Muscle layer of colon (tissue), 2 donors: ENCODE data around the gene ASB2.
A peak's percentile ranks its signal among the peaks of the same experiment; 100 is the strongest.

Source experiments
- H3K27ac ChIP-seq: one replicate; pipeline ENCODE4 v1.7.0; 2013; ENCODE audit warnings: low read depth, mild to moderate bottlenecking, low read length, moderate library complexity
- H3K27me3 ChIP-seq, 2 donors: one replicate each; pipeline ENCODE4 v1.7.0; 2013; ENCODE audit warnings: low read length in 2 of 2, mild to moderate bottlenecking in 2 of 2; ENCODE audit not compliant: insufficient read depth in 2 of 2, control insufficient read depth in 1 of 2
- H3K36me3 ChIP-seq: one replicate; pipeline ENCODE4 v1.7.0; 2013; ENCODE audit warnings: mild to moderate bottlenecking, low read length; ENCODE audit not compliant: insufficient read depth
- H3K4me1 ChIP-seq: one replicate; pipeline ENCODE4 v1.7.0; 2013; ENCODE audit warnings: mild to moderate bottlenecking, low read length; ENCODE audit not compliant: insufficient read depth
- H3K4me3 ChIP-seq, 2 donors: one replicate each; pipeline ENCODE4 v1.7.0; 2013; ENCODE audit warnings: low read length in 2 of 2, low read depth in 1 of 2, mild to moderate bottlenecking in 1 of 2, moderate library complexity in 1 of 2
- H3K9ac ChIP-seq: one replicate; pipeline ENCODE4 v1.7.0; 2013; ENCODE audit warnings: low read length
- H3K9me3 ChIP-seq: one replicate; pipeline ENCODE4 v1.7.0; 2013; ENCODE audit warnings: mild to moderate bottlenecking, low read length
- donor health status: abdominal sarcoma.
- donor health status: Adenocarcinoma of cecum.

ASB2 gene

GRCh38 chr14:93951635-93952540, 24.5 kb downstream of the ASB2 start:
- Histone ChIP-seq H3K9ac (no peak overlapping the region), H3K9me3 (no peaks in the 10 kb centered on the region), H3K4me1 (peaks cover 39% of the 10 kb centered on the region), H3K36me3 (peaks cover 81% of the 10 kb centered on the region), H3K27ac (no peak overlapping the region), H3K4me3 (no peak overlapping the region), H3K27me3 (no peaks in the 10 kb centered on the region)

DNA sequence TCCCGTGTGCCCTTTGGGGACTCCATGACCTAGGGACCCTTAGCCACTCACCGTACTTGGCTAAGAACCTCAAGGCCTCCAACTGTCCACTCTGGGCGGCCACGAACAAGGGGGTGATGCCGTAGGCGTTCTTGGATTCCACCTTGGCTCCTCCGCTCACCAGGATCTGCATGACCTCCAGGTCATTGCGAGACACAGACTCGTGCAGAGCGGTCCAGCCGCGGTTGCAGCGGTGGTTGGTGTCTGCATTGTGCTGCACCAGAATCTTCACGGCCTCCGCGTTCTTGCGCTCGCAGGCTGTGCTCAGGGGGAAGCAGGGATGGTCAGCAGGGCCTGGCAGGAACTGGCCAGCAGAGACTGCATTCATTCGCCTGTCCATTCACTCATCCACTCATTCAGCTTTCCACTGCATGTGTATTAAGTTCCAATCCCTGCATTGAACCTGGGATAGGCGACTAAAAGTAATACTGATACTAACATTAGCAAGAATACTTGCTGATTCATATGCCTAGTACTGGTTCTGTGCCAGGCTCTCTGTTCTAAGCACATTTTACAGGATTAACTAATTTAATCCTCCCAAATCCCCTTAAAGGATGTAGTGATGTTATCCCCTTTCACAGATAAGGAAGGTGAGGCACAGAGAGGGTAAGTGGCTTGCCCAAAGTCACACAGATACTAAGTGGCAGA, 25.3 kb downstream of the ASB2 start:
- Histone ChIP-seq H3K9ac (no peak overlapping the region), H3K27ac (no peak overlapping the region), H3K27me3 (no peaks in the 10 kb centered on the region), H3K4me3 (no peak overlapping the region), H3K9me3 (no peaks in the 10 kb centered on the region), H3K4me1 (peaks cover 35% of the 10 kb centered on the region), H3K36me3 (peaks cover 82% of the 10 kb centered on the region)

- Histone ChIP-seq H3K4me1 (peaks cover 23% of the 10 kb centered on the region), H3K27ac (no peak overlapping the region), H3K9ac (no peak overlapping the region), H3K9me3 (no peaks in the 10 kb centered on the region), H3K4me3 (no peak overlapping the region), H3K36me3 (peaks cover 85% of the 10 kb centered on the region), H3K27me3 (no peaks in the 10 kb centered on the region)
Measured at GRCh38 chr14:93949511-93950075, 26.8 kb downstream of the ASB2 start.

DNA sequence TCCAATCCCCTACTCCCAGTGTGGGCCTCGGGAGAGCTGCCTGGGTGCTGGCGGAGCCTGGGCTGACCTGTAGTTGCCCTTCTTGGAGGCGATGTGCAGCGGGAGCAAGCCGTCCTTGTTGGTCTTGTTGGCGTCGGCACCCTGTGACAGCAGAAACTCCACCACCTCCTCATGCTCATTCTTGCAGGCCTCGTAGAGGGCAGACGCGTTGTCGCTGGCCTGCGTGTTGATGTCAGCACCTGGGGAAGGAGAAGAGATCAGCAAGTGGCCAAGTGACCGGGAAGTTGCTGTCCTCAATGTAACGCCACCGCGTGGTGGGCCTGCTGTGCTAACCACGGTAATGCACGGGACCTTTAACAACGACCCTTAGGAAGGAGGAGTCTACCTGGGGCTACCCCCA, 29.1 kb downstream of the ASB2 start:
- Histone ChIP-seq H3K27ac (no peak overlapping the region), H3K4me1 (peaks cover 7% of the 10 kb centered on the region)

GRCh38 chr14:93946541-93947090, 29.8 kb downstream of the ASB2 start:
- Histone ChIP-seq H3K27ac (no peak overlapping the region), H3K36me3 (peaks cover 87% of the 10 kb centered on the region), H3K27me3 (no peaks in the 10 kb centered on the region), H3K4me1 (peaks cover 11% of the 10 kb centered on the region), H3K4me3 (no peak overlapping the region), H3K9ac (no peak overlapping the region), H3K9me3 (no peaks in the 10 kb centered on the region)

More for the DNA sequence above, 29.1 kb downstream of the ASB2 start:
- Histone ChIP-seq H3K9ac (no peak overlapping the region), H3K27me3 (no peaks in the 10 kb centered on the region), H3K4me3 (no peak overlapping the region), H3K36me3 (peaks cover 87% of the 10 kb centered on the region), H3K9me3 (no peaks in the 10 kb centered on the region)

- H3K9ac ChIP-seq, result no peak overlapping the region
- peaks cover 86% of the 10 kb centered on the region for H3K36me3 ChIP-seq
- no peaks in the 10 kb centered on the region for H3K27me3 ChIP-seq
- H3K4me3 ChIP-seq, result no peak overlapping the region
- no peaks in the 10 kb centered on the region for H3K9me3 ChIP-seq
- H3K4me1 ChIP-seq, result peaks cover 11% of the 10 kb centered on the region
- H3K27ac ChIP-seq, result no peak overlapping the region
Measured at GRCh38 chr14:93946104-93946503, 30.3 kb downstream of the ASB2 start.

DNA sequence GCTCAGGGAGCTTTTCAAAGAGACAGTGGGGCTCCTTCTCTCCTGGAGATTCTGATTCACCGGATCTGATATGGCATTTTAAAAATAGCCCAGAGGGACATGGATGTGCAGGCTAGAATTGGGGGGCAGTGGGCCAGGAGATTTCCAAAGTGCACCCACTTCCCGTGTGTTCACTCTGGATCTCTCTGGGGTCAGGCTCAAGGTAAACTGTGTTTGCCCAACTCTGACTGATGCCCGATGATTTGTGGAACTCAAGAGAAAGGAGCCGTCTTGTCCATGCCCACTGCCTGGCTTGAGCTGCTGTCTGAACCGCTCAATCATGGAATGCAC, 31.3 kb downstream of the ASB2 start:
- Histone ChIP-seq H3K4me1 (peaks cover 21% of the 10 kb centered on the region), H3K27ac (peak overlapping the region; percentile 35), H3K27me3 (no peaks in the 10 kb centered on the region), H3K9ac (no peak overlapping the region), H3K36me3 (peaks cover 85% of the 10 kb centered on the region), H3K4me3 (no peak overlapping the region), H3K9me3 (no peaks in the 10 kb centered on the region)

GRCh38 chr14:93944348-93945069, 31.9 kb downstream of the ASB2 start:
- no peak overlapping the region for H3K9ac ChIP-seq
- peaks cover 80% of the 10 kb centered on the region for H3K36me3 ChIP-seq

DNA sequence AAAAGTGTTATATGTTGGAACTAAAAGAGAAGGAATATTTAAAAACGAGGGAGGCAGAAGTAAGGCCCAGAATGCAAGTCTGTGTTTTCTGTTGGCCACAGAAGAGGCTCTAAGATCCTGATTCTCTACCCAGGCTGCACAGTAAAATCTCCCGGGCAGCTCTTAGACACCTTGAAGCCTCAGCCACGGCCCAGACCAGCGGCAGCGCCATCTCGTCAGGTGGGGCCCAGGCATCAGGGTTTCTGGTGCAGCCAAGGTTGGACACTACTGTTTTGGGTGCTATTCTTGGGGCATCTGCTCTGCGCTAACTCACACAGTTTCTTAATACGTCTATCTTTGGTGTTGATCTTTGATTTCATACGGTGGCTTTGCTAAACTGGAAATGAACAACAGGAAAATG, 32.4 kb downstream of the ASB2 start:
- H3K9ac ChIP-seq, result no peak overlapping the region
- H3K4me1 ChIP-seq, result peaks cover 26% of the 10 kb centered on the region
- H3K36me3 ChIP-seq, result peaks cover 74% of the 10 kb centered on the region
- H3K9me3 ChIP-seq, result no peaks in the 10 kb centered on the region
- peak overlapping the region; percentile 35 for H3K27ac ChIP-seq
- H3K27me3 ChIP-seq, result no peaks in the 10 kb centered on the region
- H3K4me3 ChIP-seq, result no peak overlapping the region

More at GRCh38 chr14:93944348-93945069, 31.9 kb downstream of the ASB2 start:
- peak overlapping the region; percentile 35 for H3K27ac ChIP-seq
- no peaks in the 10 kb centered on the region for H3K27me3 ChIP-seq
- H3K4me3 ChIP-seq, result no peak overlapping the region
- peaks cover 26% of the 10 kb centered on the region for H3K4me1 ChIP-seq
- no peaks in the 10 kb centered on the region for H3K9me3 ChIP-seq

DNA sequence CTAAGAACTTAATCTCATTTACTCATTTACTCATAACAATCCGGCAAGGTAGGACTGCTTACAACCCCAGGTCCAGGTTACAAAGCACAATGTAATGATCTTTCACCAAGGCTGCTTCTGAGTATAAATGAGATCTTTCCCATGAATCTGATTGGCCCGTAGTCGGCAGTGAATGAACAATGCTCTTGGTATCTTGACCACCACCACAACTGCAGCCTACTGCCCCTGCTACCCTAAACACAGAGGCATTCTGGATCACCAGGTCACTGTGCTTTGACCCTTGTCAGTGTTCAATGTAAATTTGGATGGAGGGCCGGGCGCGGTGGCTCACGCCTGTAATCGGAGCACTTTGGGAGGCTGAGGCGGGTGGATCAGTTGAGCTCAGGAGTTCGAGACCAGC, 33.3 kb downstream of the ASB2 start:
- H3K4me3 ChIP-seq, result no peak overlapping the region
- no peaks in the 10 kb centered on the region for H3K9me3 ChIP-seq
- H3K27me3 ChIP-seq, result no peaks in the 10 kb centered on the region
- H3K36me3 ChIP-seq, result peaks cover 78% of the 10 kb centered on the region
- no peak overlapping the region for H3K9ac ChIP-seq
- H3K27ac ChIP-seq, result no peak overlapping the region
- peaks cover 26% of the 10 kb centered on the region for H3K4me1 ChIP-seq
